NOMO-1 treated with DMSO at 0.1 percent for 48 hours (cell line): ENCODE measurements around the gene GRIK4.

Source experiments
- DNase-seq: peaks from one replicate; lab custom pipeline; 2025; ENCODE audit not compliant: unreplicated experiment; lab: John Stamatoyannopoulos, UW

The GRIK4 gene

GRCh38 chr11:120869516-120870011 is 358.0 kb downstream of the GRIK4 start:
- DNase-seq, result no peak

DNA sequence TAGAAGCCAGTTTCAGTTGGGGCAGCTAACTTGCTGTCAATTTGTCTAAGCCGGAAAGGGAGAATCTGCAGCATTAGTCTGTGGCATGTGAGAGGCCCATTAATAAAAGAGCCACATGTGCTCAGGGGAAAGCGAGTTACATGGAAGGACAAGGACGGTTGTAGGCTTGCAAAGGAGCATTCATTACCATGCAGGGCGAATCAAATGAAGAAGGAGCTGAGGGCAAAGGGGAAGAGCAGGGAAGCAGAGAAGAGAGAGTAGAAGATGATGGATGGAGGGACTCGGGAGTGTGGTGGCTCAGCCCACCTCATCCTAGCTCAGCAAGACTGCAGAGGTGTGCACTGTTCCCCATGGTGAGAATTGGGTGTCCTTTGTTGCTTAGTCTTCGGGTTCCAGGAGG is 359.6 kb downstream of the GRIK4 start:
- no peak for DNase-seq

- DNase-seq, result no peak
Measured at GRCh38 chr11:120871924-120872323, 360.4 kb downstream of the GRIK4 start.

DNA sequence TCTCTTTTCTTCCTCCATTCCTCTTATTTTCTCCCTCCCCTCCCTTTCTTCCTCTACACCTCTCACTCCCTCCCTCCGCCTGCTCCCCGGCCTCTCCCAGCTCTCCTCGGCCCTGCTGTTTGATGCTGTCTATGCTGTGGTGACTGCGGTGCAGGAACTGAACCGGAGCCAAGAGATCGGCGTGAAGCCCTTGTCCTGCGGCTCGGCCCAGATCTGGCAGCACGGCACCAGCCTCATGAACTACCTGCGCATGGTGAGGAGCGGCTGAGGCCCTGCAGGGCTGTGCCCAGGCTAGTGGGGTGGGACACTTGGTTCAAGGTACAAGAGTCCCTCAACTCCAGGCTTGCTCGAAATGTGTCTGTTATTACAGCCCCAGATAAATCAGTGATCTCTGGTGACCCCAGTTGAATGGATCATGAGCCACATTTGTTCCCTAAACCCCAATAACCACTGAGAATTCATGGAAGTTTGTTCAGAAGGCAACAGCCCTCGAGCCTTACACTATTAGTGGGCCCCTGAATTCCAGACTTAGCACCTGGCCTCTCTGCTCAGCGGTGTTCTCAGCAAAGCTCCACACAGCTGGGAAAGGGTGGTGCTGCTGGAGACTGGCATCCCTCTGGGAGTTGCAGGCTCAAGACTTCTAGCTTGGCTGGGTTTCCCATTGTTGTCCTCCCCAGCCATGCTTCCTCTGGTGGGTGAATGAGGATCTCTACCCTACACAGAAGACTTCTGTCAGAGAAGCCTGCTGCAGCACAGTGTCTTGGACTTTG is 362.6 kb downstream of the GRIK4 start:
- no peak for DNase-seq

DNA sequence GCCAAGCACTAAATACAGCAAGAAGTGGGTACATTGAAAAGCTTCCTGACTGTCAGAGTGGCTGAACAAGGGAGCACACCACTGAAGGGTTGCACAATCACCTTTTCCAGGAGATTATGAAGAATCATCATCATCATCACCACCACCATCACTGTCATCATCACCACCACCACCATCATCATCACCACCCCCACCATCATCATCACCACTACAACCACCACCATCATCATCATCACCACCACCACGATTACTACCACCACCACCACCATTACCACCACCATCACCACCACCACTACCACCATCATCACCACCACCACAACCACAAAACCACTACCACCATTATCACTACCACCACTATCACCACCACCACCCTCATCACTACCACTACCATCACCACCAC is 364.4 kb downstream of the GRIK4 start:
- no peak for DNase-seq

- no peak for DNase-seq
Measured at GRCh38 chr11:120877746-120878365, 366.3 kb downstream of the GRIK4 start.

DNA sequence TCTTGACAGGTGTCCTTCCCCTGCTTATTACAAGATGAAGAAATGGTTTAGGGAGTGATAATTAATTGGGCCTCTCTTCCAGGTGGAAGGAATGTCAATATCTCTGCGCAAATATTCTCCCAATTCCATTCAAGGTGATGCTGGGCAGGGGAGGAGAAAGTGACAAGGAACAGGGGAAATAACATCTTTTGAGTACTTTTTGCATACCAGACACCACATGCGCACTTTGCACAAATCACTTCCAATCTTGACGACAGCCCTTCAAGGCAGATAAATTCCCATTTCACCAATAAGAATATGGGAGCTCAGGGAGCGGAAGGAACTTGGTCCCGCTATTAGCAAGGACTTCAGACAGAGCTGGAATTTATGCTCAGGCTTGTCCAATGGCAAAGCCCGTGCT is 367.2 kb downstream of the GRIK4 start:
- DNase-seq, result no peak

GRCh38 chr11:120880498-120881175 is 369.1 kb downstream of the GRIK4 start:
- no peak for DNase-seq

DNA sequence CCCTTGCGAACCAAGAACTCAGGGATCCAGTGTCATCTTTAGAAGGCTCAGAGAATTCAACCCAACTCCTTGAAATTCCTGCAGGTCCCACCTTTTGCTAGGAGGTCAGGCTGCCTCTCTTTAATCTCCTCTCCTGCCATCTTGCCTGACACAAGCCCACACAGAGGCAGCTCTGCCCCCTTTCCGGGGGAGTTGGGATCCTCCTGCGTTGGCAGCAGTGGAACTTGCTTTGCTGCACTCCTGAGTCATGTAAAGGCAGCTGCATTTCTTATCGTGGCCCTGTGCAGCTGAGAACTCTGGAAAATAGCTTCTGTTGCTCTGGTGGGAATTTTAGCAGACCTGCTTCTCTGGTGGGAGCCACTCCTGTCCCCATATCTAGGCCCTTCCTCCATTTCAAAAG is 370.0 kb downstream of the GRIK4 start:
- no peak for DNase-seq

DNA sequence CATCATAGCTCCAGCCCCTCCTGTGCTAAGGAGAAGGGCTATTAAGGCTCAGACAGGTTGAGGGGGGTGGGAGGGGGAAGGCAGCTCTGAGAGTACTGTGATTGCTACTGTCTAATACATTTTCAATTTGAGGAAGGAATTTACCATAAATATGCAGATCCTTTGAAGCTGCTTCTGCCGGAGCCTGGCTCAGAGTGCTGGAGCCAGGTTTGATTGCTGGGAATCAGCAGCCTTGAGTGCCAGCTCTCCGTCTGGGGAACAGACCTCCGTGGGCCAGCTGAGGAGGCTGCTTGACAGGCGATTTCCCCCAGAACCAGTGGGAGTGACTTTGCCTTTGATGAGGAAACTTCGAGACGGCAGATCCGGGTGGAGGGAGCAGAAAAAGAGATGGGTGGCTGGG is 370.6 kb downstream of the GRIK4 start:
- DNase-seq, result no peak

DNA sequence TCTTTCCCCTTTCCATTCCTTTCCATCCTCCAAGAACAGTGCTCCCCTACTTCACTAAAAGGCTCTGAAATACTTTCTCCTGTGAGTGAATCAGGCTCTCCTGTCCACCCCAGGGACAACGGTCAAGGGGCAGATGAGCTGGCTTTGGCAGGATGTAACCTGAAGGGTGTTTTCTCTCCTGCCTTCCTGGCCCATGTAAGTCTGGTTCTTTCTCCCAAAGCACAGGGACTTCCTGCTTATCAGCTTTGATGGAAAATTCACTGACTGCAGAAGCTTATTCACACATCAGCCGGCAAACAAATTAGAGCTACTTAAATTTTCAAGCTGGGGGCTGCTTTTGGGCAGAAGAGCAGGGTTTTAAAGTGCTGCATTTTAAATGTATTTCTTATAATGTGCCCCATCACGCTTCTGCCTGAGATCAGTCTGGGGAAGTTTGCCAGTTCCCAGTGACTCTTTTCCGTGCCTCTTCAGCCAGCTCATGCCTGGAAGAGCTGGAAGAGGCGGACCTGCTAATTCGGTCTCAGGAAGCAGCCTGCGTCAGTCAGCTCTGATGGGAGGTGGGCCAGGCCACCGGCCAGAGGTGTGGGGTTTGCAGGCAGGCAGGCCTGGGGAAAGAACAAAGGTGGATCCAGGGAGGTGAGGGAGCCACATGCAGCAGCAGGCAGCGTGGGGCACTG is 372.0 kb downstream of the GRIK4 start:
- DNase-seq, result no peak

GRCh38 chr11:120884154-120885020 is 372.8 kb downstream of the GRIK4 start:
- no peak for DNase-seq

DNA sequence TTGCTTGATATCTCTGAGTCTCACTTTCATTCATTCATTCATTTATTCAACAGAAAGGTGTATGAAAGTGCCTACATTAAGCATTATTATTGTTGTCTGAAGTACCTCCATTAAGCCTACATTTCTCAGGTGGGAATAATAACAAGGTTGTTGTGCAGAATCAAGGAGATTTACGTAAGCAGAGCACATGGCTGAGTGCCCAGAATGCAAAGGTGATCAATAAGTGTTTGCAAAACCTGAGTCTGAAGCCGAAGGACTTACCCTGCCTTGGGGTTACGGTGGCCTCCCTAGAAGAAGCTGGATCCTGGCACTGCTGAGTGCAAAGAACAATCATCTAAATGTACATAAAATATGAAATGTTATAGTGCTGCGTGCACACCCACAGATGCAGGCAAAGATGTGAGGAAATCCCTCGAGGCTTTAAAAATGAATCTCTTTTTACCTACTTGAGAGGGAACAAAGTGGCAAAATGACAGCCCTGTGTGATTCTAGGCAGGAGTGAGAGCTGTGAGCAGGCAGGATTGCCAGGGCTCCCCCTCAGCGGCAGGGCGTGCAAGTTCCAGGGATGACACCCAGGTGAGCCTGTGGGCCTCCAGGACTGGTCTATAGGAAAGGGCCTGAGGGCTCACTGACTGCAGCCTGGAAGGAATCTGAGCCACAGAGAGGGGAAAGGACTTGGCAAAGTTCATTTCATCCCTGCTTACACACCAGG is 379.2 kb downstream of the GRIK4 start:
- DNase-seq, result no peak

DNA sequence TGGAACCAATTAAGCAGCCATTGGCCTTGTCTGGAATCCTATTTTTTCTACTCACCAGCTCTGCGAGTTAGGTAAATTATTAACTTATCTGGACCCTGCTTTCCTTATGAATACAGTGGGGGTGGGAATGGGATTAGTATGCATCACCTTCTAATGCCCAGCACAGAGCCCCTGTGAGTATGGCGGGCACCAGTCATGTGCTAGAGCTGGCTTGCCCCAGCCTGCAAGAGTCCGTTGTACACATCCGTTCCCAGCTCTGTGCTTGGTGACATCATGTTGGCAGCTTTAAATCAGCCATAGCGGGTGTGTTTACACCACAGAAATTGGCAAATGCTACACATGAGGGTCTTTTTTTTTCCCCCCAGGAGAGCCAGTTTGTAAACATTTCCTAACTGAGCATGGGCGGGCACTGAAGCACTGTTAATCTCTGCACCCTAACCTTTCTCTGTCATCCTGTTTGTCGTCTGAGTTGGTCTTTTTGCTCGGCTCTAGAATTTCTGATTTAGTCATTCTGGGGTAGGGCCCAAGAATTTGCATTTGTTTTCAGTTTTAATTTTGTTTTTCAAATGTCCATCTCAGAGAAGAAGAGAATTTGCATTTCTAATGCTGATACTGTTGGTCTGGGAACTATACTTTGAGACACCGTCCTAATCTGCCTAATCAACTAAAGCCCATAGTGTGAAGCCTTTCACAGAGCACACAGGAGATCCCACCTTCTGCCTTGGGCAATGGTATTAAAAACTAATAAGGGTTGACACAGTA is 382.1 kb downstream of the GRIK4 start:
- DNase-seq, result no peak

DNA sequence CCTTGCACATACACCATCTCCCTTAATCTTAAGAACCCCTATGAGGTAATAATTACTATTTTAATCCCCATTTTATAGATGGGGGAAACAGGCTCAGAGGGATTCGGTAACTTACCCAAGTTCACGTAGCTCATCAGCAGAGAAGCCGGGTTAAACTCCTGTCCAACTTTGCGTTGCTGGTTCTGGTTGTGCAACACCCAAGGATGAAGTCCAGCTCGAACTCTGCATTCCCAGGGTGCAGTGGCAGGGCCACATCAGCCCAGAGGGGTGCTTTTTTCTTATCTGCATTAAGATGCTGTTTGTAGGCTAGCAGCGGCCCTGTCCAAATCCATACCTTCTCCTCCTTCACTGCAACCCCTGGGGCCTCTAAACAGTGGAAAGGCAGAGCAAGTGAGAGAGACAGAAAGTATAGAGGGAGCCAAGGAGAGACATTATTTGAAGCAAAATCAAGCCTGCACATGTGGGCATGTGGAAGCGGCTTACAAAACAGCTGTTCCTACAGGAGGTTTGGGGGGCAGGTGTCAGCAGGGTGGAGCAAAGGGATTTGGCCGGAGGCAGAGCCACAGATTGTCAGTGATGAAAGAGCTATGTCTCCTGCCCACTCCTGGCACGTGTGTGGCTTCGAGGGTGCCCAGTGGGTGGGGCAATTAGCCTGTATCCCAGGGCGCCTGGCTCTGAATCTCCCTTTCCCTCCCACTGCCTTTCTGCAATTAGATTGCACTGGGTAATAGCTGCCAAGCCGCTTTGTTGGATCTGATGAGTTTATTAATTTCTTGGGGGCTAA is 382.8 kb downstream of the GRIK4 start:
- no peak for DNase-seq

DNA sequence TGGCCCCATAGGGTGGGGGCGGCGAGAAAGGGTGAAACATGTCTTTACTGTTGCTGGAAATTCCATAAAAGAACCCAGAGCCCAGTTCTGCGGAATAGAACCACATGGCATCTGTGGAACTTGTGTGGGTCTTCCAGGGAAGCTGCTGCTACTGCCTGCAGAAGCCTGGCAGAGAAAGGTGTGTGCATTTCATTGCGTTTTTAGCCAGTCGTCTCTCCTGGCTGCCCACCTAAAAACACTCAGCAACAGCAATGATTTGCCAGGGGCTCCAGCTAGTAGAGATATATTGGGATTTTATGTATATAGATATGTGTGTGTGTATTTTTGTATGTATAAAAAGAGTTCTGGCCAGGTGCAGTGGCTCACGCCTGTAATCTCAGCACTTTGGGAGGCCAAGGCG is 385.1 kb downstream of the GRIK4 start:
- DNase-seq, result no peak

- DNase-seq, result no peak
Measured at GRCh38 chr11:120898568-120898967, 387.0 kb downstream of the GRIK4 start.

DNA sequence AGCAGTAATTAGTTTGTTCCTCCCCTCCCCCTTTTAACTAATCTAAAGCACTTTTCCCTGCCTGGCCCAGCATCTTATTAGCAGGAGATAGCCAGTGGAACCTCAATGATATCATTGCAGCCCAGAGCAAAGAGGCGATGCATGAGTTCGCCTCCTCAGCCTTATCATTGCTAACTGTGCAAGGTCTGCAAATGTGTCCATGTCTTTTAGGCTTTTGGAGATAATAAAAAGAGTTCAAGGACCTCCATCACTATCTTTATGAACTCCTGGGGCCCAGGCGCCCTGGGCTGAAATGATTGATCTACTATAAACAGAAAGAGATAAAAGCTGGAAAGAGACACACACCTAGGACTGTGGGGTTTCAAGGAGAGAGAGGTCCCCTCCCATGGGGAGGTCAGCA is 388.2 kb downstream of the GRIK4 start:
- no peak for DNase-seq
